Measurements from ENCODE around the gene PLK1. TPM values are rescaled to one million over a fixed set of nuclear protein-coding genes. Genes with fewer than 3 reads are reported as not detected.
A peak's percentile ranks its signal among the peaks of the same experiment; 100 is the strongest.

Gene PLK1
- total and polyA plus RNA-seq, 2 of the 13 experiments (the other 11 are each of a cell fraction or from before 2014, with no cell fraction given): 71.5 to 76.3 TPM

- TF ChIP-seq, protein P1, sequence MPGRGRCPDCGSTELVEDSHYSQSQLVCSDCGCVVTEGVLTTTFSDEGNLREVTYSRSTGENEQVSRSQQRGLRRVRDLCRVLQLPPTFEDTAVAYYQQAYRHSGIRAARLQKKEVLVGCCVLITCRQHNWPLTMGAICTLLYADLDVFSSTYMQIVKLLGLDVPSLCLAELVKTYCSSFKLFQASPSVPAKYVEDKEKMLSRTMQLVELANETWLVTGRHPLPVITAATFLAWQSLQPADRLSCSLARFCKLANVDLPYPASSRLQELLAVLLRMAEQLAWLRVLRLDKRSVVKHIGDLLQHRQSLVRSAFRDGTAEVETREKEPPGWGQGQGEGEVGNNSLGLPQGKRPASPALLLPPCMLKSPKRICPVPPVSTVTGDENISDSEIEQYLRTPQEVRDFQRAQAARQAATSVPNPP (CRISPR knock-in tag; IDR thresholded peaks at IDR 0.05): no peak
- TF ChIP-seq TEAD2 (CRISPR knock-in tag; IDR thresholded peaks at IDR 0.05): no peak
- no peak for TF ChIP-seq MXD4 (CRISPR knock-in tag; IDR thresholded peaks at IDR 0.05)
- TF ChIP-seq ATF7 (IDR thresholded peaks at IDR 0.05): no peak
- no peak for TF ChIP-seq ATF7 (CRISPR knock-in tag; IDR thresholded peaks at IDR 0.05)
- no peak for TF ChIP-seq AFF4 (CRISPR knock-in tag; IDR thresholded peaks at IDR 0.05)
- no peak for TF ChIP-seq ZNF33B (CRISPR knock-in tag; IDR thresholded peaks at IDR 0.05)
- no peak for TF ChIP-seq KLF9 (CRISPR knock-in tag; IDR thresholded peaks at IDR 0.05; ENCODE audit: low read depth)
- 0 out of 2 replicates have a peak, but pooled peaks have one; percentile 1 for TF ChIP-seq ZNF607 (CRISPR knock-in tag; IDR thresholded peaks at IDR 0.05; ENCODE audit: borderline replicate concordance)
- TF ChIP-seq, protein P2, sequence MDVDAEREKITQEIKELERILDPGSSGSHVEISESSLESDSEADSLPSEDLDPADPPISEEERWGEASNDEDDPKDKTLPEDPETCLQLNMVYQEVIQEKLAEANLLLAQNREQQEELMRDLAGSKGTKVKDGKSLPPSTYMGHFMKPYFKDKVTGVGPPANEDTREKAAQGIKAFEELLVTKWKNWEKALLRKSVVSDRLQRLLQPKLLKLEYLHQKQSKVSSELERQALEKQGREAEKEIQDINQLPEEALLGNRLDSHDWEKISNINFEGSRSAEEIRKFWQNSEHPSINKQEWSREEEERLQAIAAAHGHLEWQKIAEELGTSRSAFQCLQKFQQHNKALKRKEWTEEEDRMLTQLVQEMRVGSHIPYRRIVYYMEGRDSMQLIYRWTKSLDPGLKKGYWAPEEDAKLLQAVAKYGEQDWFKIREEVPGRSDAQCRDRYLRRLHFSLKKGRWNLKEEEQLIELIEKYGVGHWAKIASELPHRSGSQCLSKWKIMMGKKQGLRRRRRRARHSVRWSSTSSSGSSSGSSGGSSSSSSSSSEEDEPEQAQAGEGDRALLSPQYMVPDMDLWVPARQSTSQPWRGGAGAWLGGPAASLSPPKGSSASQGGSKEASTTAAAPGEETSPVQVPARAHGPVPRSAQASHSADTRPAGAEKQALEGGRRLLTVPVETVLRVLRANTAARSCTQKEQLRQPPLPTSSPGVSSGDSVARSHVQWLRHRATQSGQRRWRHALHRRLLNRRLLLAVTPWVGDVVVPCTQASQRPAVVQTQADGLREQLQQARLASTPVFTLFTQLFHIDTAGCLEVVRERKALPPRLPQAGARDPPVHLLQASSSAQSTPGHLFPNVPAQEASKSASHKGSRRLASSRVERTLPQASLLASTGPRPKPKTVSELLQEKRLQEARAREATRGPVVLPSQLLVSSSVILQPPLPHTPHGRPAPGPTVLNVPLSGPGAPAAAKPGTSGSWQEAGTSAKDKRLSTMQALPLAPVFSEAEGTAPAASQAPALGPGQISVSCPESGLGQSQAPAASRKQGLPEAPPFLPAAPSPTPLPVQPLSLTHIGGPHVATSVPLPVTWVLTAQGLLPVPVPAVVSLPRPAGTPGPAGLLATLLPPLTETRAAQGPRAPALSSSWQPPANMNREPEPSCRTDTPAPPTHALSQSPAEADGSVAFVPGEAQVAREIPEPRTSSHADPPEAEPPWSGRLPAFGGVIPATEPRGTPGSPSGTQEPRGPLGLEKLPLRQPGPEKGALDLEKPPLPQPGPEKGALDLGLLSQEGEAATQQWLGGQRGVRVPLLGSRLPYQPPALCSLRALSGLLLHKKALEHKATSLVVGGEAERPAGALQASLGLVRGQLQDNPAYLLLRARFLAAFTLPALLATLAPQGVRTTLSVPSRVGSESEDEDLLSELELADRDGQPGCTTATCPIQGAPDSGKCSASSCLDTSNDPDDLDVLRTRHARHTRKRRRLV (CRISPR knock-in tag; IDR thresholded peaks at IDR 0.05): no peak
- 0 out of 2 replicates have a peak, but pooled peaks have one; percentile 74 for TF ChIP-seq MZF1 (CRISPR knock-in tag; IDR thresholded peaks at IDR 0.05; ENCODE audit: borderline replicate concordance)
- TF ChIP-seq ZNF652 (CRISPR knock-in tag; IDR thresholded peaks at IDR 0.05; ENCODE audit: borderline replicate concordance, low read depth): no peak
- TF ChIP-seq ZNF546 (CRISPR knock-in tag; conservative IDR thresholded peaks at IDR 0.05): no peak
- no peak for TF ChIP-seq KAT8 (CRISPR knock-in tag; IDR thresholded peaks at IDR 0.05)
- TF ChIP-seq FOXM1 (CRISPR knock-in tag; IDR thresholded peaks at IDR 0.05): no peak
- TF ChIP-seq SMARCC2 (IDR thresholded peaks at IDR 0.05): no peak
- 0 out of 2 replicates have a peak, but pooled peaks have one; percentile 64 for TF ChIP-seq ZNF30 (CRISPR knock-in tag; IDR thresholded peaks at IDR 0.05)
- no peak for TF ChIP-seq IRF2 (CRISPR knock-in tag; IDR thresholded peaks at IDR 0.05)
- no peak for TF ChIP-seq KLF11 (CRISPR knock-in tag; IDR thresholded peaks at IDR 0.05)
- no peak for TF ChIP-seq ZNF460 (CRISPR knock-in tag; IDR thresholded peaks at IDR 0.05; ENCODE audit: borderline replicate concordance)
- TF ChIP-seq AKAP8 (CRISPR knock-in tag; IDR thresholded peaks at IDR 0.05): no peak
- TF ChIP-seq MAZ (IDR thresholded peaks at IDR 0.05; ENCODE audit: borderline replicate concordance, low read depth, low read length): no peak
- no peak for TF ChIP-seq MAZ (CRISPR knock-in tag; IDR thresholded peaks at IDR 0.05; ENCODE audit: low read depth)
- no peak; the same call in 1 of the 2 replicates for TF ChIP-seq NFIC (IDR thresholded peaks at IDR 0.05; ENCODE audit: low read length)
- TF ChIP-seq SP4 (CRISPR knock-in tag; IDR thresholded peaks at IDR 0.05): no peak
Measured at GRCh38 chr16:23679986-23680336, 1.3 kb downstream of the PLK1 start (continued).

All from HepG2 (cell line).